ENCODE measurements around the gene C6orf120. TPM values are rescaled to one million over a fixed set of nuclear protein-coding genes. Genes with fewer than 3 reads are reported as not detected.

Gene C6orf120
- total RNA-seq, 6 donors from 2014 or later: 16.8 to 33.5 (median 26.9) TPM

DNA sequence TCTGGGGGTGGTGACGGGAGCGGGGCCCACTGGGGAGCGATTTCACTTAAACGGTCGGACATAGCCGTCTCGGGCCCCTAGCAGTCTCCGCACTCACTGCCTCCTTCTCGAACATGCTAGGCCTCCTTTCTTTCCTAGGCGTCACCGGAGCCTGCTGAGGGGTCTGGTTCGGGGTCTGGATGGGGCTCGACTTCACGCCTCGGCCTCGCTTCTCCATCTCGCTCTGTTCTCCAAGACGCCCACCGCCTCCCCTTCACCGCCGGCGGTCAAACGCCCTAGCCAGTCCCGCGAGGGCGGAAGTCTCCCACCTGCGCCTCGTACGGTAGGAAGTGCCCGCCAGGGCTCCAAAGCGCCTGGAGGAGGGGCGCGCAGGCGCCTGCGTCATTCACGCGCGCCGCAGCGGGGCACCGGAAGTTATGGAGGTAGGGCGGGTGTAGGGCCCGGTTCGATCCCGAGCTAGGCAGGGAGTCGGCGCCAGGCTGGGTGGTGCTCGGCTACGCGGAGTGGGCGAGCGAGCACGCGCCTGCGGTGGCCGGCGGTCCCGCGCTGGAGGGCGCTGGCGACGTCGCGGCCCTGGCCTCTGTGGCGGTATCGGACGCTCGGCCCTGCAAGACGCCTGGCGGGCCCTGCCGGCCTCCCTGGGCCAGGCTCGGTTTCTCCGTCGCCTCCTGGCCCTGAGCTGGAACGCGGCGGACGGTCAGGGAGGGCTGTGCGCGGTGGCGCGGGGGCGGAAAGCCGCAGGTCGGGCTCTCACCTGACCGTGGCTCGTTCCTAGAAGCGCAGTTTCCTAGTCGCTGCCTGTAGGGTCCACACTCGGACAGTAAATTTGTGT is 49.5 kb downstream of the C6orf120 start, which contains the start of the genes DYNLT2 and ERMARD:
Gene DYNLT2 (minus strand): TSS at position 331 of the 832 bp plus-strand sequence. CDS start 114 bp downstream, at position 217.
Gene ERMARD (plus strand): TSS at position 381 of the 832 bp plus-strand sequence. CDS start 36 bp downstream, at position 417.
- H3K27me3 ChIP-seq: no peaks in the 10 kb centered on the region
- peak; percentile 92 to 100 for DNase-seq
- TF ChIP-seq CTCF (IDR thresholded peaks at IDR 0.05) (peak in 5 of 6 experiments; percentile 9 to 80 (median 68)), EP300 (IDR thresholded peaks at IDR 0.05) (peak in 2 of 4 donors; percentile 40 to 75), POLR2AphosphoS5 (IDR thresholded peaks at IDR 0.05) (peak; percentile 95 to 96), POLR2A (IDR thresholded peaks at IDR 0.05) (peak; percentile 65 to 92 (median 84))
- peaks cover 17 to 24% (median 19%) of the 10 kb centered on the region in 4 donors for H3K4me1 ChIP-seq
- H3K4me3 ChIP-seq: peak within 1 kb of the TSS; percentile 74 to 95 (median 85)
- ATAC-seq (ENCODE audit: low FRiP score in 2 of 2): peak; percentile 99
- WGBS, 2 donors: 0 to 1% methylated on average over 34 to 66 of the region's 90 CpGs
- peak within 1 kb of the TSS; percentile 94 to 99 (median 96) for H3K27ac ChIP-seq
- H3K9me3 ChIP-seq: no peaks in the 10 kb centered on the region
- H3K36me3 ChIP-seq: peaks cover 0 to under 1% (median under 1%) of the 10 kb centered on the region in 4 donors

DNA sequence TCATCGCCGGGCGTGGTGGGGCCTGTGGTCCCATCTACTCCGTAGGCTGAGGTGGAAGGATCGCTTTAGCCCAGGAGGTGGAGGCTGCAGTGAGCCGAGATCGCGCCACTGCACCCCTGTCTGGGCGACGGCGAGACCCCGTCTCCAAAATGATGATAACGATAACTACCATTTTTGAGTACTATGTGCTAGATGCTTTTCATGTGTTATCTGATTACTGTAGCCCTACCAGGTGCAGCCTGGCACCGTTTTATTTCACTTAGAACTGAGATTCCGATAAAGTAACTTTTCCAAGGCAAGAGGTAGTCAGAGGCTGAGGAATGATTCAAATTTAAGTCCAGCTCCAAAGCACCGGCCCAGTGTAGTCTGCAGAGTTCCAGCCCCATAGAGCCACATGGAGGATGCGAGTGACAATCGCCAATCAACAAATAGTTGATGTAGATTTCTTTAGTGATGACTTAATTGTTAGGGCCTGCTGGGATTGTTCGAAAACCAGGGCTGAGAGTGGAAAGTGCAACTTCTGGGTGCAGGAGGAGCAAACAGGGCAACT is 50.2 kb downstream of the C6orf120 start:
- peaks cover 17 to 24% (median 19%) of the 10 kb centered on the region in 4 donors for H3K4me1 ChIP-seq
- H3K27me3 ChIP-seq: no peaks in the 10 kb centered on the region
- H3K9me3 ChIP-seq: no peaks in the 10 kb centered on the region
- ATAC-seq (ENCODE audit: low FRiP score in 2 of 2) (peak in 1 of 2 donors; percentile 69), DNase-seq (no peak)
- TF ChIP-seq POLR2AphosphoS5 (IDR thresholded peaks at IDR 0.05) (no peak), CTCF (IDR thresholded peaks at IDR 0.05) (no peak), EP300 (IDR thresholded peaks at IDR 0.05) (no peak), POLR2A (IDR thresholded peaks at IDR 0.05) (no peak)
- H3K4me3 ChIP-seq: peak overlapping the region; percentile 74 to 95 (median 85)
- 10 to 13% methylated on average over 15 to 16 of the region's 19 CpGs for WGBS, 2 donors
- H3K27ac ChIP-seq: peak overlapping the region; percentile 94 to 99 (median 96)
- peaks cover 2 to 7% (median 6%) of the 10 kb centered on the region in 4 donors for H3K36me3 ChIP-seq

Other genes with a start within 250 kb of the C6orf120 start
- gene WDR27, start 97 bp upstream of the C6orf120 start, total RNA-seq: 10 to 100 TPM; 20.1 to 80.7 (median 40.3) TPM
- gene PHF10, start 22.4 kb downstream of the C6orf120 start, total RNA-seq: 10 to 100 TPM; 30.0 to 79.2 (median 42.4) TPM
- 1 to 10 TPM in 5 of 6 donors, under 1 TPM in 1; 0.89 to 6.3 (median 1.2) TPM for gene DYNLT2, start 49.4 kb downstream of the C6orf120 start, total RNA-seq
- gene ERMARD, start 49.5 kb downstream of the C6orf120 start, total RNA-seq: 10 to 100 TPM; 12.6 to 51.3 (median 18.5) TPM

All from upper lobe of left lung (tissue), 6 donors.